GM12878 (cell line): Measurements from ENCODE around the gene ASXL2.
"Not testable (repeated sequence)": the region's sequence is repeated elsewhere in the genome, so short reads cannot be mapped to it uniquely, and the experiment has no call there.

Experiments used
- BCL11A ChIP-seq: IDR thresholded peaks from 2 replicates; pipeline ENCODE4 v1.6.1; 2011; ENCODE audit warnings: low read depth, low read length
- BCLAF1 ChIP-seq: fragments of 450-650 bp; IDR thresholded peaks from 2 replicates; pipeline ENCODE4 v1.6.1; 2017; ENCODE audit warnings: antibody characterized with exemption, mild to moderate bottlenecking, moderate library complexity
- CEBPB ChIP-seq, 2 experiments: fragments of 150-350 bp in 1 of 2; IDR thresholded peaks; 2 replicates each; pipeline ENCODE4 v1.6.1; 2012 to 2014; ENCODE audit warnings: low read depth in 2 of 2, low read length in 2 of 2, borderline replicate concordance in 1 of 2, inconsistent platforms in 1 of 2
- CTCF ChIP-seq, 3 experiments: IDR thresholded peaks in 2 of 3; conservative IDR thresholded peaks in 1 of 3; 2 replicates each; pipeline ENCODE4 v1.5.1; 2011; ENCODE audit warnings: low read depth in 3 of 3, low read length in 3 of 3, mild to moderate bottlenecking in 3 of 3, control low read depth in 2 of 3, moderate library complexity in 2 of 3, inconsistent platforms in 1 of 3, mixed read lengths in 1 of 3; ENCODE audit not compliant: control insufficient read depth in 2 of 3, insufficient read depth in 1 of 3; ENCODE audit errors: extremely low read depth in 1 of 3
- HDAC6 ChIP-seq: fragments of 200-600 bp; sonication (generic); IDR thresholded peaks from one replicate; pipeline ENCODE4 v1.8.0; 2017; ENCODE audit warnings: antibody characterized with exemption; ENCODE audit not compliant: unreplicated experiment
- POLR2AphosphoS5 ChIP-seq: IDR thresholded peaks from 2 replicates; pipeline ENCODE4 v1.6.1; 2011; ENCODE audit warnings: mild to moderate bottlenecking, low read length, inconsistent platforms
- RFX5 ChIP-seq: IDR thresholded peaks from 2 replicates; pipeline ENCODE4 v1.6.1; 2011; ENCODE audit warnings: low read depth, low read length, improper control_type of control experiment
- TARDBP ChIP-seq: IDR thresholded peaks from 2 replicates; pipeline ENCODE4 v1.6.1; 2016; ENCODE audit warnings: borderline replicate concordance
- TF ChIP-seq, protein P1 (sequence below): IDR thresholded peaks from 2 replicates; pipeline ENCODE4 v1.6.1; 2011; ENCODE audit warnings: borderline replicate concordance, low read depth, mild to moderate bottlenecking, moderate library complexity, mixed read lengths, low read length; ENCODE audit not compliant: insufficient read depth; ENCODE audit errors: extremely low read length
- TF ChIP-seq, protein P2 (sequence below): fragments of 450-650 bp; IDR thresholded peaks from 2 replicates; pipeline ENCODE4 v1.6.1; 2017; ENCODE audit warnings: mild to moderate bottlenecking

DNA sequence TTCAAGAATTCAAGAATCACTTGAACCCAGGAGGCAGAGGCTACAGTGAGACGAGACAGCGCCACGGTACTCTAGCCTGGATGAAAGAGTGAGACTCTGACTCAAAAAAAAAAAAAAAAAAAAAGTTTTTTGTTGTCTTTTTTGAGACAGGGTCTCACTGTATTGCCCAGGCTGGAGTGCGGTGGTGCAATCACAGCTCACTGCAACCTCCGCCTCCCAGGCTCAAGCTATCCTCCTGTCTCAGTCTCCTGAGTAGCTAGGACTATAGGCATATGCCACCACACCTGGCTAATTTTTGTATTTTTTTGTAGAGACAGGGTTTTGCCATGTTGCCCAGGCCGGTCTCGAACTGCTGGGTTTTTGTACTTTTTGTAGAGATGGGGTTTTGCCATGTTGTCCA lies 28.9 kb downstream of the ASXL2 start:
- not testable (repeated sequence) for TF ChIP-seq POLR2AphosphoS5; BCLAF1; BCL11A; TARDBP; HDAC6; CEBPB (IDR thresholded peaks at IDR 0.05; ENCODE audit: borderline replicate concordance in 1 of 2, low read depth in 2 of 2, low read length in 2 of 2); CTCF (IDR thresholded peaks at IDR 0.05 in 2 of 3, conservative IDR thresholded peaks at IDR 0.05 in 1 of 3; ENCODE audit: control insufficient read depth in 2 of 3, extremely low read depth in 1 of 3, insufficient read depth in 1 of 3, low read depth in 3 of 3, low read length in 3 of 3); RFX5
- TF ChIP-seq, protein P1, sequence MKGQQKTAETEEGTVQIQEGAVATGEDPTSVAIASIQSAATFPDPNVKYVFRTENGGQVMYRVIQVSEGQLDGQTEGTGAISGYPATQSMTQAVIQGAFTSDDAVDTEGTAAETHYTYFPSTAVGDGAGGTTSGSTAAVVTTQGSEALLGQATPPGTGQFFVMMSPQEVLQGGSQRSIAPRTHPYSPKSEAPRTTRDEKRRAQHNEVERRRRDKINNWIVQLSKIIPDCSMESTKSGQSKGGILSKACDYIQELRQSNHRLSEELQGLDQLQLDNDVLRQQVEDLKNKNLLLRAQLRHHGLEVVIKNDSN: not testable (repeated sequence)
- TF ChIP-seq, protein P2, sequence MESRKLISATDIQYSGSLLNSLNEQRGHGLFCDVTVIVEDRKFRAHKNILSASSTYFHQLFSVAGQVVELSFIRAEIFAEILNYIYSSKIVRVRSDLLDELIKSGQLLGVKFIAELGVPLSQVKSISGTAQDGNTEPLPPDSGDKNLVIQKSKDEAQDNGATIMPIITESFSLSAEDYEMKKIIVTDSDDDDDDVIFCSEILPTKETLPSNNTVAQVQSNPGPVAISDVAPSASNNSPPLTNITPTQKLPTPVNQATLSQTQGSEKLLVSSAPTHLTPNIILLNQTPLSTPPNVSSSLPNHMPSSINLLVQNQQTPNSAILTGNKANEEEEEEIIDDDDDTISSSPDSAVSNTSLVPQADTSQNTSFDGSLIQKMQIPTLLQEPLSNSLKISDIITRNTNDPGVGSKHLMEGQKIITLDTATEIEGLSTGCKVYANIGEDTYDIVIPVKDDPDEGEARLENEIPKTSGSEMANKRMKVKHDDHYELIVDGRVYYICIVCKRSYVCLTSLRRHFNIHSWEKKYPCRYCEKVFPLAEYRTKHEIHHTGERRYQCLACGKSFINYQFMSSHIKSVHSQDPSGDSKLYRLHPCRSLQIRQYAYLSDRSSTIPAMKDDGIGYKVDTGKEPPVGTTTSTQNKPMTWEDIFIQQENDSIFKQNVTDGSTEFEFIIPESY: not testable (repeated sequence)
